Adipocyte (in vitro differentiated cells): ENCODE measurements around the gene FILIP1L.

Experiments
- DNase-seq: peaks from one replicate; pipeline ENCODE4 v3.0.0-alpha.2; 2015; ENCODE audit warnings: low read depth
- H3K27me3 ChIP-seq: replicated peaks from 2 replicates; pipeline ENCODE4 v1.7.0; 2013; ENCODE audit warnings: mild to moderate bottlenecking, low read length, moderate library complexity; ENCODE audit not compliant: control insufficient read depth, insufficient read depth
- H3K36me3 ChIP-seq: 2 replicates; pipeline ENCODE4 v1.7.0; 2013; ENCODE audit warnings: low read length, mild to moderate bottlenecking, moderate library complexity; ENCODE audit not compliant: control insufficient read depth, insufficient read depth, severe bottlenecking
- H3K4me1 ChIP-seq: 2 replicates; pipeline ENCODE4 v1.7.0; 2013; ENCODE audit warnings: mild to moderate bottlenecking, low read length, moderate library complexity; ENCODE audit not compliant: control insufficient read depth, insufficient read depth
- H3K4me3 ChIP-seq: 2 replicates; pipeline ENCODE4 v1.7.0; 2013; ENCODE audit warnings: mild to moderate bottlenecking, low read length, moderate library complexity
- H3K9ac ChIP-seq: 2 replicates; pipeline ENCODE4 v1.7.0; 2013; ENCODE audit warnings: mild to moderate bottlenecking, low read length, moderate library complexity
- H3K9me3 ChIP-seq: 2 replicates; pipeline ENCODE4 v1.7.0; 2013; ENCODE audit warnings: mild to moderate bottlenecking, low read length, moderate library complexity; ENCODE audit not compliant: control insufficient read depth

The FILIP1L gene

DNA sequence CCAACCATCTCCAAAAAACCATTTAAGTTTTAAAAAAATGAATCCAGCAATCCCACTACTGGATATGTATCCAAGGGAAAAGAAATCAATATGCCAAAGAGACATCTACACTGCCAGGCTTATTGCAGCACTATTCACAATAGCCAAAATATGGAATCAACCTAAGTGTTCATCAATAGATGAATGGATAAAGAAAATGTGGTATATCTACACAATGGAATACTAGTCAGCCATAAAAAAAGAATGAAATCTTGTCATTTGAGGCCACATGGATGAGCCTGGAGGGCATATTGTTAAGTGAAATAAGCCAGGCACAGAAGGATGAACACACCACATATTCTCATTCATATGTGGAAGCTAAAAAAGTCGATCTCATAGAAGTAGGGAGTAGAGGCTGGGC is 136.1 kb downstream of the FILIP1L start:
- H3K4me3 ChIP-seq = no peak overlapping the region
- no peak overlapping the region for H3K9ac ChIP-seq
- no peaks in the 10 kb centered on the region for H3K9me3 ChIP-seq
- no peak for DNase-seq
- no peaks in the 10 kb centered on the region for H3K4me1 ChIP-seq
- H3K27me3 ChIP-seq = no peaks in the 10 kb centered on the region
- H3K36me3 ChIP-seq = no peaks in the 10 kb centered on the region

DNA sequence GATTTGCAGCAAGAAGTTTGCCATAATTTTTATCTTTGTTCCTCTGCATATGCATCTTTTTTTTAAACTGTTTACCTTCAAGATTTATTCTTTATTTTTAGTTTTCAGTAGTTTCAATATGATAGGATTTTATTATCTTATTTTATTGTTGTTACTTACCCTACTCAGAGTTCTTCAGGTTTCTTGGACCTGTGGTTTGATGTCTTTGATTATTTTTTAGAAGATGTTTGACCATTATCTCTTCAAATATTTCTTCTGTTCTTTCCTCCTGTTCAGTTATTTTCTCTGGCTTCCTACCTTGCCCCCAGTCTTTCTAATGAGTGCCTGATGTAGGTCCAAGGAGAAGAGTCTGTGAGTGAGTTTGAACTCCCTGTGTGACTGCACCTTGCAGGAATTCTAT is 137.7 kb downstream of the FILIP1L start:
- DNase-seq = no peak
- H3K9me3 ChIP-seq = no peaks in the 10 kb centered on the region

DNA sequence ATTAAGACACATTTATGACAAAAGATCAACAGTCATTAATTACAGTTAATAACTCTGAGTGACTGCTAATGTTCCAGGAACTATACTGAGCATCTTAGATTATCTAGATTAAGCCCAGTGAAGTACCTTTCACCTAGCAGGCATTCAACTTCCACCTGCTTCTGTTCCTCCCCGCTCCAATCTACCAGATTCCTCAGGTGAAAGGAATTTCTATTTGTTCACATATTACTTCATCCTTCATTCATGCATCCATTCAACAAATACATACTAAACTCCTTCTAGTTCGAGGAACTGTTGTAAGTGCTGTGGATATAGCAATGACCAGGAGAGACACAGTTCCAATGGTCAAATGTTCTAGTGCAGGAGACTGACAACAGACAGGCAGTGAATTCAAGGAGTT is 139.3 kb downstream of the FILIP1L start:
- no peaks in the 10 kb centered on the region for H3K4me1 ChIP-seq
- no peak overlapping the region for H3K4me3 ChIP-seq
- no peaks in the 10 kb centered on the region for H3K36me3 ChIP-seq
- DNase-seq = no peak
- no peaks in the 10 kb centered on the region for H3K27me3 ChIP-seq
- no peak overlapping the region for H3K9ac ChIP-seq
- H3K9me3 ChIP-seq = no peaks in the 10 kb centered on the region

More for the DNA sequence above, 137.7 kb downstream of the FILIP1L start:
- no peaks in the 10 kb centered on the region for H3K4me1 ChIP-seq
- no peak overlapping the region for H3K9ac ChIP-seq
- no peaks in the 10 kb centered on the region for H3K27me3 ChIP-seq
- H3K4me3 ChIP-seq = no peak overlapping the region
- H3K36me3 ChIP-seq = no peaks in the 10 kb centered on the region

DNA sequence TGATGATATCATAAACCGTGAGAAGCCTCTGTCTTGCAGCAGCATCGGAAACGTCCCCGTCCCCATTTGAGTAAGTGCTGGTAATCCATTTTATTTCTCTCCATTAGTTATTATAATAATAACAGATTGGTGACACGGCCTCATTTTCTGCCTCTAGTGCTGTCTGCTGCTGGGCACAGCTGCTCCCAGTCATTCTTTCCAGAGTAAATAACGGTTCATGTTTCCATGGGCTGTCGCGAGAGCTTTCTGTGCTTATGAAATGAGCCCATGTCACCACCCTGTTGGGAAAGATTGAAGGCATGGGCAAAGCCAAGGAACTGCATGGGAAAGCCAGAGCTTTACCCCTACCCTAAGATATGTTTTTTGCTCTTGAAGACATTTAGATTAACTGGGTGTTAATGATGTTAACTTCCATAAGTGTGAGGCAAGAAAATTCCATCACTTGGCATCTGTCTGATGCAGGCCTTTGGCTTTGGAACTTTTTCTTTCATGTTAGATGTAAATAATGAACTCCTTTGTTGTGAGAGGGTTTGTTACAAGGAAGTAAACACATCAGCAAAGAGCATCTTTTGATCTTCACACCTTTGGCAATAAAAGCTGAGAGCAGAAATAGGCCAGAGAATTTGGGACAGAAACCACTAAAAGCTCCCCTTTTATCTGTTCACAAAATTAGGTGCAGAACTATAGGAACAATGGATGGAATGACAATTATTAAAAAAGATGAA is 141.8 kb downstream of the FILIP1L start:
- H3K4me3 ChIP-seq = no peak overlapping the region
- no peaks in the 10 kb centered on the region for H3K36me3 ChIP-seq
- no peak overlapping the region for H3K9ac ChIP-seq
- H3K9me3 ChIP-seq = no peaks in the 10 kb centered on the region
- H3K4me1 ChIP-seq = peaks cover 10% of the 10 kb centered on the region
- H3K27me3 ChIP-seq = no peaks in the 10 kb centered on the region
- DNase-seq = no peak

DNA sequence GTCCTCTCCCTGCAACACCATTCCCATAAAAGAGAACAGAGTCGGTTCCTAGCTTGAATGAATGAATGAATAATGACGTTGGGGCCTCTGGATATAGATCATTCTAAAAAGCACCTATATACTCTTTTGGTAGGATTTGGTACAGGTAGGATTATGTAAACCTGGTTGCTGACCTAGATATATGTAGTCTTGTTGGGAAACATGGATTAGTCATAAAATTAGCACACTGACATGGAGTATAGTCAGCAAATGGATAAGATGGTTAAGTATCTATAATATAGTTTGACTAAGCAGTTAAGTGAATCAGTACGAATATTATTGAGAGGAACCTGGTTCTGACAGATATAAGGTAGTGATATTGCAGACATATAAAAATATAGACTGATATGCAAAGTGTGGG is 142.5 kb downstream of the FILIP1L start:
- DNase-seq = no peak
- H3K4me1 ChIP-seq = peaks cover 18% of the 10 kb centered on the region
- H3K9ac ChIP-seq = no peak overlapping the region
- no peaks in the 10 kb centered on the region for H3K36me3 ChIP-seq
- H3K4me3 ChIP-seq = no peak overlapping the region
- H3K9me3 ChIP-seq = no peaks in the 10 kb centered on the region
- H3K27me3 ChIP-seq = no peaks in the 10 kb centered on the region

DNA sequence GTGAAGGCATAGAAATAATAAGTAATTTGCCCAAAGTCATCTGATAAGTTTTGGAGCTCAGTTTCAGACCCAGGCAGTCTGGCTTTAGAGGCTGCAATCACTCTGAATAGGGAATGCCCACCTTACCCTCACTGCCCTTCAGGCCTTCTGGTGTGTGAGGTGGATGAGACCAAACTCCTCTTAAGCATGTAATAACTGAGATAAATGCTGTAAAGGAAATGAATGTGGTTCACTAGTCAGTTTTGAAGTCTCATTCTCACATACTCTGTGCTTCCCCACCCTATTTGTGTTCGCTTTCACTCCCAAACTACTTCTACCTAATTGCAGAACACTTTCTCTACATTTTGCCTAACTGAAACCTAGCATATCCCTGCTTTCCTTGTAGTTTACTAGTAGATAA is 144.1 kb downstream of the FILIP1L start:
- Histone ChIP-seq H3K9ac (no peak overlapping the region), H3K36me3 (no peaks in the 10 kb centered on the region)
- DNase-seq = no peak

DNA sequence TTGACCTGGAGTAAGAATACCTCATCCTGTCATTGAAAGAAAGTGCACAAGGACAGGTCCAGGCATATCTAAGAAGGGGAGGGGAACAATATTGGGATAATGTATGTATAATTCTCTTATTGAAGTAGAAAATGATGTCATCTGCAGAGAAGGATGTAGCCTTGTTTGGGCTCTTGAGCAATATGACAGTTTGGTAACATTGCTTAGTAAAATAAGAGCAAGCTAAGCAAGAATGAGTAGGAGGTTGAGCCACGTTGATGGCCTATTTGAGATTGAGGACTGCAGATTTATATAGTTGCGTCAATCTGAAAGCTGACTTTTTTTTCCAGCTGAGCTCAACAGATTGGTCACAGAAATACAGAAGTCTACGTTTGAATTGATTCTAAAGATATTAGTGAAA is 145.2 kb downstream of the FILIP1L start:
- Histone ChIP-seq H3K36me3 (no peaks in the 10 kb centered on the region), H3K9me3 (no peaks in the 10 kb centered on the region), H3K9ac (no peak overlapping the region), H3K4me1 (peaks cover 44% of the 10 kb centered on the region), H3K27me3 (no peaks in the 10 kb centered on the region), H3K4me3 (no peak overlapping the region)
- DNase-seq = no peak

More for the DNA sequence above, 144.1 kb downstream of the FILIP1L start:
- Histone ChIP-seq H3K27me3 (no peaks in the 10 kb centered on the region), H3K4me3 (no peak overlapping the region), H3K9me3 (no peaks in the 10 kb centered on the region), H3K4me1 (peaks cover 34% of the 10 kb centered on the region)

DNA sequence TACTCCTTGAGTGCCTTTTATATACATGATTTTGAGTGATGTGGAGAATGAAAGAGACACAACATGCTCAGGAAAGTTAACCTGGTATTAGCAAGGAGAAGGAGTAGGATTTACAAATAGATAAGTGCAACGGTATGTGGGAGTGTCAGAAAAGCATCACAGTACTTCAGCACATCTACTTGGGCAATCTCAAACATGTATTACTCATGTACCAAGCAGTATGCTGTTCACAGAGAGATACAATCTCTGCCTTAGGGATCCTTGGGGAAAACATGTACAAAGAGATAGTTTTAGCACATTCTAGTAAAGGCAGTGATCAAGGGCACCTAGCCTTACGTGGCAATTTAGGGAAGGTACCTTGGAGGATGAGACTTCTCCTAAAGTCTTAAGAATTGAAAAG is 146.5 kb downstream of the FILIP1L start:
- H3K9me3 ChIP-seq = no peaks in the 10 kb centered on the region
- DNase-seq = peak; percentile 66
- no peaks in the 10 kb centered on the region for H3K27me3 ChIP-seq
- H3K36me3 ChIP-seq = no peaks in the 10 kb centered on the region
- peak overlapping the region; percentile 36 for H3K4me3 ChIP-seq
- H3K9ac ChIP-seq = peak overlapping the region; percentile 42
- H3K4me1 ChIP-seq = peaks cover 48% of the 10 kb centered on the region

DNA sequence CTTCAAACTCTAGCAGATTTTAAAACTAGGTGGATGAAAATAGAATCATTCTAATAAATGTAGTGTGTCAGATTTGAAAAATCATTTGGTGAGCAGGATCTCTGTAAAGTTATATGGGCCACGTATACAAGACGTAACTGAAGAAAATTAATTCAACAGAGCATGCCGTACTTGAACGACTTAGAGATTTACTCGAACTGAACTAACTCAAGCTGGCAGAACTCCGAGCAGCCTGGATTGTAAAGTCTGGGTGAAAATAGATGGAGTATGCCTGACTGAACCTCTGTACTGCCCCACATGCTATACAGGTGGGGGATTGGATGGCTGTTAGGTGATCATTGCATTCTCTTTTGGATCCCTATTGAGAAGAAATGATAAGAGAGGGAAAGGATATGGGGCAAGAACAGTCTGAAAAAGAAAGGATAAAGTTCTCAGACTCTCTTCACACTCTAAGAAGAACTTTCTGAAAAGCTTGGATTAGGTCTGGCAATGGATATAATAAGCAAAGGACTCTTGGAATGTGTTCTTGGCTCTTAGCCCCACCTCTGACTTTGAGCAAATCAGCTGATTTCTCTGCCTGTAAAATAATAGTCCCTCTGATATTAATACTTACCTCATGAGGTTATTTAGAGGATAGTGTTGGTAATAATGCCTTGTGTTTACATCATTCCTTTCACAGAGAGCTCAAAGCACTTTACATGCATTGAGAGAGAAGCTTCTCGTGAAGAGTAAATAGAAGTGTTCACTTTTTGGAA is 147.5 kb downstream of the FILIP1L start:
- no peaks in the 10 kb centered on the region for H3K36me3 ChIP-seq
- peak; percentile 72 for DNase-seq
- H3K4me3 ChIP-seq = peak overlapping the region; percentile 36
- peak overlapping the region; percentile 56 for H3K9ac ChIP-seq
- peaks cover 56% of the 10 kb centered on the region for H3K4me1 ChIP-seq
- H3K9me3 ChIP-seq = no peaks in the 10 kb centered on the region
- H3K27me3 ChIP-seq = no peaks in the 10 kb centered on the region

DNA sequence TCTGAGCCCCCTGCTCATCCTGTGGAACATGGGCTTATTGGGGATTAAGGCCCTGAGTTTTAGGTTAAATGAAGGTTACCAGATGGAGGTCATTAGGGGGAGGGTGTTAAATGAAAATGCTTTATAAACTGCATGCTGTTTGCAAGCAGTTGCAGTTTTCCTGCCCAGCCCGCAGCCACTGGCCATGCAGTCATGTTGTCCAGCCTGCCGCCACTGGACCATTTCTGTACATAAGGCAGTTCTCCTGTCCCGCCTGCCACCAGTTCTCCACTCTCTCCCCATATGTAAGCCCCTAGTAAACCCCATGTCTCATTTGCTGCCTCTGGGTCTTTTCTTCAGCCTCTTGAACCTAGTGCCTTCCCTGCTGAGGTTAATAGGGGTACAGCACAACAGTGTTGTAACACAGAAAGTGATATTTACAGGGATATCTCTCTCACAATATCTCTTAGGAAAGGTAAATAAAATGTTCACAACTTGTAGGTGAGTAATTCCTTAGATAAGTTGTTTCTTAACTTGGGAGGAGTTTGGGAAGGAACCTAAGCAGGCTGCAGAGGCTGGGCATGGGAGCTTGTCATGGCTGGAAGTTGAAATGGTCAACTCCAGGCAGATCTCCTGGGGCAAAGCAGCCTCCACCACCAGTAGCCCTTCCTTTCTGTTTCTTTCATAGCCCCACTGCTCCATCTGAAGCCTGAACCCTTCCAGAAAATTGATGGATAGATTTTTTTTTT is 148.5 kb downstream of the FILIP1L start:
- no peak overlapping the region for H3K4me3 ChIP-seq
- no peak overlapping the region for H3K9ac ChIP-seq
- peaks cover 62% of the 10 kb centered on the region for H3K4me1 ChIP-seq
- DNase-seq = no peak
- H3K9me3 ChIP-seq = no peaks in the 10 kb centered on the region
- H3K27me3 ChIP-seq = no peaks in the 10 kb centered on the region
- no peaks in the 10 kb centered on the region for H3K36me3 ChIP-seq

DNA sequence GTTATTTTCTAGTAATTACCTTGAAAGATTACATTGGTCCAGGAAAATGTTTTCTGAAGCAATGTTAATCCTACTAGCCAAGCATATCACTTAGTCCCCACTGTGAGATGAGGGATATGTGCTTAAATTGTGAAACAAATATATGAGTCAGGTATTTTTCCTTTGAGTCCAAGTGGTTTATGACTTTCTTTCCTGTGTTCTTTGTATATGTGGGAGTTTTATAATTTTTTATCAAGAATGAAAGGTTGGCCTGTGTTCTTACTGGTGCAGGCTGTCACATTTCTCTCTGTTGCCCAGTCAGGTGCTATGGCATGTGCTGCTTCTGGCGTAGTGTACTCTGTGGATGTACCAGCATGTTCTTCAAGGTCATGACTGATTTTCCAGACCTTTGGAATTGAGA is 149.2 kb downstream of the FILIP1L start:
- peak; percentile 54 for DNase-seq
- no peaks in the 10 kb centered on the region for H3K9me3 ChIP-seq
- H3K36me3 ChIP-seq = no peaks in the 10 kb centered on the region
- no peak overlapping the region for H3K4me3 ChIP-seq
- H3K4me1 ChIP-seq = peaks cover 68% of the 10 kb centered on the region
- H3K9ac ChIP-seq = no peak overlapping the region
- H3K27me3 ChIP-seq = no peaks in the 10 kb centered on the region
